SK-N-SH treated with all-trans-retinoic acid at 6 μM for 48 hours (cell line): ENCODE measurements around the gene RUNX3.

Experiments
- ARNTL ChIP-seq: fragments of 450-650 bp; formaldehyde crosslinking; IDR thresholded peaks from 2 replicates; pipeline ENCODE4 v1.5.0; 2020; ENCODE audit warnings: low read depth, mild to moderate bottlenecking, moderate library complexity, borderline replicate concordance
- BACH2 ChIP-seq: fragments of 250-450 bp; sonication (Bioruptor Pico); IDR thresholded peaks from 2 replicates; pipeline ENCODE4 v1.9.0; 2021; ENCODE audit warnings: mild to moderate bottlenecking, borderline replicate concordance
- CSRNP3 ChIP-seq: fragments of 250-450 bp; sonication (Bioruptor Pico); IDR thresholded peaks from 2 replicates; pipeline ENCODE4 v1.5.1; 2021; ENCODE audit warnings: mild to moderate bottlenecking, moderate library complexity
- ESRRG ChIP-seq: fragments of 250-450 bp; sonication (Bioruptor Pico); IDR thresholded peaks from 2 replicates; pipeline ENCODE4 v1.6.1; 2021; ENCODE audit warnings: mild to moderate bottlenecking
- GLIS3 ChIP-seq: fragments of 250-450 bp; sonication (Bioruptor Pico); IDR thresholded peaks from 2 replicates; pipeline ENCODE4 v1.5.0; 2020; ENCODE audit warnings: mild to moderate bottlenecking, moderate library complexity
- TSHZ2 ChIP-seq: fragments of 250-450 bp; sonication (Bioruptor Pico); IDR thresholded peaks from 2 replicates; pipeline ENCODE4 v1.5.0; 2020; ENCODE audit warnings: mild to moderate bottlenecking, moderate library complexity
- ZFP30 ChIP-seq: fragments of 450-650 bp; formaldehyde crosslinking; IDR thresholded peaks from 2 replicates; pipeline ENCODE4 v1.5.0; 2022; ENCODE audit warnings: mild to moderate bottlenecking, moderate library complexity

GRCh38 chr1:24911651-24912155 lies 18.4 kb downstream of the RUNX3 start:
- TF ChIP-seq TSHZ2 (CRISPR knock-in tag) (no peak), CSRNP3 (CRISPR knock-in tag) (no peak), BACH2 (CRISPR knock-in tag) (no peak), GLIS3 (CRISPR knock-in tag) (no peak), ESRRG (no peak), ARNTL (CRISPR knock-in tag) (no peak), ZFP30 (CRISPR knock-in tag) (no peak)
